Stimulated activated CD4-positive, alpha-beta T cell treated with anti-CD3 and anti-CD28 coated beads, Interleukin-15, amount 100 ng/mL, for 24 hours (primary cell): Measurements from ENCODE around the gene WDR74.
"Not testable (repeated sequence)": the region's sequence is repeated elsewhere in the genome, so short reads cannot be mapped to it uniquely, and the experiment has no call there.

Experiments used
- DNase-seq: peaks from one replicate; pipeline ENCODE4 v3.0.0-alpha.2; 2020

WDR74 gene

GRCh38 chr11:62840721-62841360 is 1.5 kb upstream of the WDR74 start:
- DNase-seq = peak; percentile 90

- DNase-seq = no peak
Observed at GRCh38 chr11:62835336-62835735, 4.1 kb downstream of the WDR74 start.

GRCh38 chr11:62832336-62833234 is 6.8 kb downstream of the WDR74 start, which contains the start of gene TEX54:
Gene TEX54, minus strand, starts transcription at chr11:62832841.
- no peak for DNase-seq

GRCh38 chr11:62831520-62832335 is 7.7 kb downstream of the WDR74 start, which contains the start of gene STX5:
Gene STX5, minus strand, starts transcription at chr11:62832051. Its CDS starts 808 bp downstream, at chr11:62831243.
- DNase-seq = peak; percentile 100

GRCh38 chr11:62830904-62831519 is 8.4 kb downstream of the WDR74 start:
- DNase-seq = no peak

- DNase-seq = not testable (repeated sequence)
Observed at GRCh38 chr11:62828130-62828529, 11.3 kb downstream of the WDR74 start.

GRCh38 chr11:62823677-62824076 is 15.7 kb downstream of the WDR74 start:
- DNase-seq = no peak

- no peak for DNase-seq
Observed at GRCh38 chr11:62817129-62817528, 22.3 kb downstream of the WDR74 start.

- no peak for DNase-seq
Observed at GRCh38 chr11:62816557-62816956, 22.8 kb downstream of the WDR74 start.

GRCh38 chr11:62811659-62812058 is 27.7 kb downstream of the WDR74 start:
- no peak for DNase-seq

- no peak for DNase-seq
Observed at GRCh38 chr11:62810748-62811147, 28.6 kb downstream of the WDR74 start.

GRCh38 chr11:62806611-62807121 is 32.7 kb downstream of the WDR74 start:
- no peak for DNase-seq

GRCh38 chr11:62805961-62806441 is 33.4 kb downstream of the WDR74 start:
- peak; percentile 45 for DNase-seq

- DNase-seq = peak; percentile 95
Observed at GRCh38 chr11:62805076-62805892, 34.1 kb downstream of the WDR74 start, which contains the start of gene NXF1. Gene NXF1, minus strand, starts transcription at chr11:62805440. Its CDS starts 84 bp downstream, at chr11:62805356.

GRCh38 chr11:62804310-62805075 is 34.9 kb downstream of the WDR74 start:
- DNase-seq = no peak

GRCh38 chr11:62801071-62801470 is 38.3 kb downstream of the WDR74 start:
- DNase-seq = no peak

GRCh38 chr11:62799486-62799885 is 39.9 kb downstream of the WDR74 start:
- DNase-seq = no peak

- no peak for DNase-seq
Observed at GRCh38 chr11:62796281-62796680, 43.1 kb downstream of the WDR74 start.

GRCh38 chr11:62794201-62794775 is 45.1 kb downstream of the WDR74 start:
- no peak for DNase-seq

GRCh38 chr11:62792202-62792575 is 47.2 kb downstream of the WDR74 start:
- peak; percentile 23 for DNase-seq
